SW480 (cell line): ENCODE measurements around the gene RER1.

Source experiments
- DNase-seq: peaks from one replicate; pipeline ENCODE4 v3.0.0-alpha.2; 2016; ENCODE audit warnings: low spot score

The RER1 gene, protein sequence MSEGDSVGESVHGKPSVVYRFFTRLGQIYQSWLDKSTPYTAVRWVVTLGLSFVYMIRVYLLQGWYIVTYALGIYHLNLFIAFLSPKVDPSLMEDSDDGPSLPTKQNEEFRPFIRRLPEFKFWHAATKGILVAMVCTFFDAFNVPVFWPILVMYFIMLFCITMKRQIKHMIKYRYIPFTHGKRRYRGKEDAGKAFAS

DNA sequence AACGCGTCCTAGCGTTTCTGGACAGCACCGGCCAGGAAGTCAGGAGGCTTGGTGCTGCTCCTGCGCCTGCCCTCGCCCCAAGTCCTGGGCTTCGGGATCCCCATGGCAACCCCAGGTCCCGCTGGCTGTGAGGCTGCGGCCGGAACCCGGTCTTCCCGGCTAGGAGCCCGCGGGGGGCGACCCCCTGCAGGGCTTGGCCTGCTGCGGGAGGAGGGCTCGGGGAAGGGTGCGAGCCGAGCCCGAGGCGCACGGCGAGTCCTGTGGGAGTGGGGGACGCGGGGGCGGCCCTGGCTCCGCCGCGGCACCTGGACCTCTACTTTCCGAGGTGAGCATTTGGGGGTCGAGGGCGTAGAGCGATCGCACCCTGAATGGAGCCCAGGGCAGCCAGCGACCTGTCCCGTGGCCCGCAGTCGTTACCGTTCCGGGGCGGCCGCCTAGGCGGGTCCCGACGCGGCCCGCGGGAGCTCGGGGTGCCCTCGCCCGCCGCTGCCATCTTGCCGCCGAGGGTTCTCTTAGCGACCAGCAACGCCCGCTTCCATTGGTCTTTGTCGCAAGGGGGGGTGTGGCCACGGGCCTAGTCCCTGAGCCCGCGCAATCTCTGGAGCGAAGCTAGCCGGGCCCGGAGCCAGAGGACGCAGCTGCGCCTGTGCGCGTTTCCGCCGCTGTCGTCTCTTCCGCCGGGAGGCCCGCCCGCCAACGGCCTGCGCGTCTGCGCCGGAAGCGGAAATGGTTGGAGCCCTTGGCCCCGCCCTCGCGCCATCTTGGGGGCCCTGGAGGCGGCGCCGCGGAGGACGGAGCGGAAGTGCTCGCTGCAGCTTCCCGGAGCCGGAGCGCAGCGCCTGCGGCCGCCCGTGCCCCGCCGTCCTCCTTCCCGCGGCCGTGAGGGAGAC, at the start of gene RER1, which contains the start of gene MORN1:
TSS of gene RER1 (plus strand) at position 801 of the 890 bp plus-strand sequence. CDS start 3,950 bp downstream, outside the sequence.
TSS of gene MORN1 (minus strand) at position 514 of the 890 bp plus-strand sequence. CDS start at position 493, 21 bp downstream.
- DNase-seq, result peak; percentile 98

DNA sequence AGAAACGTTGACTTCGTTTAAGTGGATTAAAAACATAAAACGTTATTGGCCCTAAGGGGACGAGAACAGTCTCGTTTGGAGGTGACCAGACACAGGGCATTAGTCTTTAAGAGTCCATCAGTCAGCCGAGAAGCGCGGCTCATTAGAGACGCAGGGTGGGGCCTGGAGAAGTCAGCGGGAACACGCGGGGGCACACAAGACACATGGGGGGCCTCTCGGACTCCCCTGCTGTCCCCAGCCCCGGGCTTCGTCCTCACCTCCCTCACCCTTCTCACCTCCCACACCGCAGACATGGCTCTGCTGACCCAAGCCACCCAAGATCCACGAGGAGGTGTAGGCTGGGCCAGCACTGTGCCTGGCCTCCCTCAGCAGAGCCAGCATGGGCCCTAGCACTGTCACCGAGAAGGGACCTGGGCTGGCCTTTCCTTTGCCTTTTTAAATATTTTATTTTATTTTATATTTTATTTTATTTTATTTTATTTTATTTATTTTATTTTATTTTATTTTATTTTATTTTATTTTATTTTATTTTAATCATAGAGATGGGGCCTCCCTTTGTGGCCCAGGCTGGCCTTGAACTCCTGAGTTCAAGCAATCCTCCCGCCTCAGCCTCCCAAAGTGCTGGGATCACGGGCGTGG, 49.1 kb upstream of the RER1 start:
- DNase-seq, result no peak

DNA sequence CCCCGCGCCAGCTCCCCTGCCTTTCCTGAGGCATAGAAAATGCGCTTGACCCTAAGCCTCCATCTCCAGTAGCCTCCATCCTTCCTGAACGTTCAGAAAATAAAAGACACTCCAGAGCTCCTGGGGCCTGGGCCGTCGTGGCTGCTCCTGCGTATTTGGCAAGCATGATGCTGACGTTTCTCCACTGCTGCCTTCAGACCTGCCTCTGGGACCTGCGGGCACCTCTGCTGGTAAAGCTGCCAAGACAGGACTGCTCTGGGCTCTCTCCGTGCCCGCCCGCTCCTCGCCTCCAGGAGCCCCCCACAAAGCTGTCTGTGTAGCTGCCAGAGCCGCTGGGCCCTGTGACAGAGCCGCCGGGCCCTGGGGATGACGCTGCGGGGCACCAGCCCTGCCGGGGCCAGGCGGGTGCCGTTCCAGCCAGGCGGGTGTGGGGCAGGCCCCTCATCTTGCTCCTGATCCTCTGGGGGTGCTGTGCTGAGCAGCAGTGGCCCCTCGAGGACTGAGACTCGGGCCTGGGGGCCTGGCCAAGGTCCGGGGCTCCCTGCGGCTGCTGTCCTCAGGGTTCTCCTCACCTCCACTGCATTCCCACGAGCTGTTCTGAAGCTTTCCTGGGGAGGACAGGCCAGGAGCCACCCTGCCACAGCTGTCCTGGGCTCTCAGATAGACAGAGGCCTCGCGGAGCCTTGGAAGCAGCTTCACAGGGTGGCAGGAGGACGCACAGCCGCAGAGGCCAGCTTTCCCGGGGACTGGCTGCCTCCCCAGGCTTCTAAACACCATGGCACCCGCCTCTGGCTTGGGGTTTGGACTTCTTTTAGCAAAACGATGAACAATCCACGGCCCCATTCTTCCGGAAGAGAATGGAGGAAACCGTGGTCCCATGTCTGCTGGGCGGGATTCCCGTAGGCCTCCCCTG, 48.4 kb upstream of the RER1 start:
- DNase-seq, result no peak

DNA sequence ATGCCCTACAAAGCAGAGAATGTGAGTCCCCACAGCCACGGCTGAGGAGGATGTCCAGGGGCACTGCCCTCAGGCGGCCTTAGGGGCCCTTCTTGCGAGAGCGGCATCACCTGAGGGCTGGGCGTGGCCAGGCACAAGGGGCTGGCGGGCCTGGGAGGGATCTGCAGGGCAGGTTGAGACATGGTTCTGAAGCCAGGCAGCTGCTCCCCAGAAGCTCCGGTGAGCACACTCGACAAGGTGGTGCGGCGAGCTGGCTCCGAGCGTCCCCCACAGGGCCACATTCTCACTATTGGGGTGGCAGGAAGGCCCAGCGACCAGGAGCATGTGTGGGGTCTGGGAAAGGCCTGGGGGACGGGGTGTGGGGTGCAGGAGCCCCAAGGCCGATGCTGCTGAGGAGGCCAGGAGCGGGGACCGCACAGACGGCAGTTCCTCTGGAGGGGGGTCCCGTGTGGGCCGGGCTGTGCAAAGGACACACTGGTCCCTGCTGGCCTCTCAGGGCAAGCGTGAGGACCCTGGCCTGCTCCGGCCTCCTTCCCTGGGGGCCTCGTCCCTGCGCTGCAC, 47.4 kb upstream of the RER1 start:
- no peak for DNase-seq

DNA sequence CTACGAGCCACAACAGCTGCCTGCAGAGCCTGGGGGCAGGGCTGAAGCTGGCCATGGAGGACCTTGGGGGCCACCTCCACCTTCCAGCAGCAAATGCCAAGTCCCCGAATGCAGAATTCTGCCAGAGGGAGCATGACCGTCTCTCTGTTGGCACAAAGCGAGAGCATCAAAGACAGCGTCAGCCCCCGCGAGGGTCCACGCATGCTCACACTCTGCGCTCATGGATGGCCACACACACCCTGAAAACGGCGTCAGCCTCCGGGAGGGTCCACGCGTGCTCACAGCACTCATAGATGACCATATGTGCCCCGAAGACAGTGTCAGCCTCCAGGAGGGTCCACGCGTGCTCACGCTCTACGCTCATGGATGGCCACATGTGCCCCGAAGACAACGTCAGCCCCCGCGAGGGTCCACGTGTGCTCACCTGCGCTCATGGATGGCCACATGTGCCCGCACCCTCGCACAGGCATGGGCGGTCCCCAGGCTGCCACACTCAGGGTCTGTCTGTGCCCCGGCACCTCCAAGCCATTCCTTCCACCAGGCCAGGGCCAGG, 46.8 kb upstream of the RER1 start:
- DNase-seq, result no peak

DNA sequence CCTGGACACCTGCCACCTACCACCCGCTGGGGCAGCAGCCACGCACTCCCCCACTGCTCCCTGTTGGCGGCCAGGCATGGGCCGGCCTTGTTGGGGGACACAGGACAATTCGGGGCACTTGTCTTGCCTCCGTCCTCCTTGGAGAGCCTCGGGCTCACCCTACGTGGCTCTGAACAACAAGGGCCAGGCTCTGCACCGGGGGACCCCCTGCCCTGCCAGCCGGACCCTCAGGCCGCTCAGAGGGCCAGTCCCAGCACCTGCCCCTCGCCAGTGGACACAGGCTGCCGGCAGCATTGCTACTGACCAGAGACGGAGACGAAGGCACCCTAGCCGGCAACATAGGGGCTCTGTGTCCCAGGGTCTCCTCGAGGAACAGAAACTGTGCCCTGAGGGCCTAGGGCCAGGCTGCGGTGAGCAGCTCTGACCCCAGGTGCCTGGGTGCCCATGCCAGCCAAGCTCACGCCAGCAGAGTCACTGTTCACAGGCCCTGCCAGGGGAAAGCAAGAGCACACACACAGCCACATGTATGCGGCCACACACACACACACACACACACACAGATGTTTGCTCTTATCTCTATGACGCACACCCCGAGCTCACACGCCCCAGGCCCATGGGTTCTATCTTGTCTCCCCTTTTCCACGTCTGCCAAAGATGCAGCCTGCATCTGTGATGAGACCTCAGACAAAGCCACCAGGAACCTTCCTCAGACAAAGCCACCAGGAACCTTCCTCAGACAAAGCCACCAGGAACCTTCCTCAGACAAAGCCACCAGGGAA, 46.2 kb upstream of the RER1 start:
- DNase-seq, result no peak

DNA sequence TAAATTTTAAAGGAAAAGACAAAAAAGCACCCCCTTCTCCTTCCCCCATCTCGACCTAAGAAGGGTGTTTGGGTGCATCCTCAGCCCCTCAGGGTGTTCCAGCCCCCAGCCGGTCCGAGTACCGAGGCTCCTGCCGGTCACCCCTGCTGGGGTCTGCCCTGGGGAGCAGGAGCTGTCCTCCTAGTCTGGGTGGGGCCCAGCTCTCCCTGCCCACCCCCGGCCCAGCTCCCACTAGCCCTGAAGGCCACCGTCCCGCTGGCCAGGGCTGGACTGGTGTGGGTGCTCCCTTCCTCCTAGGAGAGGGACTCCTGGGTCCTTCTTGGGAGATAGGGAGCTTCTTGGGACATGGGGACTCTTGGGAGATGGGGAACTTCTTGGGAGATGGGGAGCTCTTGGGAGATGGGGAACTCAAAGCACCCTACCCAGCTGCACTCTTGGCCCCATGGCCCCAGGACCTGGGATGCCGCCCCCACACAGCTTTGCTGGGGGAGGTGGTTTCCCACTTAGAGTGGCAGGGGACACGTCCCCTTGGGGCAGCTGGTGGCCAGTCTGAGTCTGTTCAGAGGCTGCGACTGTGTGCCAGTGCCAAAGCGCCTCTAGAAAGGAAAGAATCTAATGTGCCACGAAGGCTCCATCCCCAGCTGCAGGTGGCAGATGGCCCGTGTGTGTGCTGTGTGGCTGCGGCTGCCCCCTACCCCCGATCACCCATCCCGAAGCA, 44.8 kb upstream of the RER1 start:
- DNase-seq, result no peak

DNA sequence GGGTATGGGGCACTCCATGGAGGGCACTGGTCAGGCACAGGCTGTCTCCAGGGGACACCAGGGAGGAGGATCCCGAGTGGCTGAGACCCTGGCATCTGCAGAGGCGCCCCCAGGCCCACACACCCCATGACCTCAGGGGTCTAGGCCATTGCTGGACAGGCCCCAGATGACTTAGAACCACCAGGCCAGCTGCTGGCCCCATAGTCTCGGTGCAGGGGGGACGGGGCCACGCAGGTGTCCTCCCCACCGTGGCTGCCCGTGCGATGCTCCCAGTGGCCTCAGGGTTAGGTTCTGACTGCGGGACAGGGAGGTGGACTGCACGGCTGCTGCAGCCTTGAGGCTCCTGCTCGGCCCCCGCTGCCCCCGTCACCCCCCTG, 44.2 kb upstream of the RER1 start:
- no peak for DNase-seq

DNA sequence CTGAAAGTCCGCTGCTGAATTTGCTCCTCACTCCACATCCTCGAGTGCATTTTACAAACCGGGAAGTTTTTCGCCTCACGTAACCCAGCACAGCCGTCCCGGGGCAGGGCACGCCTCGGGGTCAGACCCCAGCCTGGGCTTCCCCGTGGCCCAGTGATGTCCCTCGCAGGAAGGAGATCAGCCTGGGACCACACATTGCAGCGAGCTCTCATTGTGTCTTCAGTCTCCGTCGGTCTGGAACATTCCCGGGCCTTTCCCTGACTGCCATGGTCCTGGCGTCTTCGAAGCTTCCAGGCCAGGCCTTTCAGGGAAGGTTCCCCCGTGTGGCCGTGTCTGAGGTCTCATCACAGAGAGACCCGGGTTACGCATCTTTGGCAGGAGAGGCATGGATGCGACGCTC, 43.7 kb upstream of the RER1 start:
- DNase-seq, result no peak

DNA sequence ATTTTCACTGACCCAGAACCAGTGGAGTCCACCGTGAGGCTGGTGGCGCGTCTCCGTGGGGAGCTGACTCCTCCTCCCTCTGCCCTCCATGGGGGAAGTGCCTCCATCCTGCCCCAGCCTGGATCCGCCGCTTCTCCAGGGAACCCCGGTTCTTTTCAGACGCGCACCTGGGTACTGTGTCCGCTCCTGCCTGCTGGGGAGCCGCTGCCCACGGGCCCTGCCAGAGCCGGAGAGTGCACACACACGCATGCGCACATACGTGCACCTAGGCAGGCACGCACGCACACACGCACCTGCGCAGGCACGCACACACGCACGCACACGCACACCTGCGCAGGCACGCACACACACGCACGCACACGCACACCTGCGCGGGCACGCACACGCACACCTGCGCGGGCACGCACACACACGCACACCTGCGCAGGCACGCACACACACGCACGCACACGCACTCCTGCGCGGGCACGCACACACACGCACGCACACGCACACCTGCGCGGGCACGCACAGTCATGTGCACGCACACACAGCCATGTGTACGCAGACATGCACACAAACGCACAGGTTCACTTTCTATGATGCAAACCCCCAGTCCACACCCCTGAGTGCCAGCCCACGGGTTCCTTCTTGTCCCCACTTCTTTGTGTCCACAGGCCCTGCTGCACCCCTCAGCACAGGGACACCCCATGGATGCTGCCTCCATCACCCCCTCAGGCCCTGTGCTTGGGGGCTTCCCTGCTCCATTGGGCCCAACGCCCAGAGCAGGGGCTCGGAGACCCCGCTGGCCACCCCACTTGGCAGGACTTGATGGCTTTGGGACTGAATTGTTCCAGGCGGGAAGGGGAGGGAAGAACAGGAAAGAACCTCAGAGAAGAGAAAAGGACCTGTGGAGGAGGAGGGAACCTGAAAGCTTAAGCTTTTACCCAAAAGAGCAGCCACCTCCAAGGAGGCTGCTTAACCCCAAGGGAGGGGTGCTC, 43.0 kb upstream of the RER1 start:
- DNase-seq, result no peak

DNA sequence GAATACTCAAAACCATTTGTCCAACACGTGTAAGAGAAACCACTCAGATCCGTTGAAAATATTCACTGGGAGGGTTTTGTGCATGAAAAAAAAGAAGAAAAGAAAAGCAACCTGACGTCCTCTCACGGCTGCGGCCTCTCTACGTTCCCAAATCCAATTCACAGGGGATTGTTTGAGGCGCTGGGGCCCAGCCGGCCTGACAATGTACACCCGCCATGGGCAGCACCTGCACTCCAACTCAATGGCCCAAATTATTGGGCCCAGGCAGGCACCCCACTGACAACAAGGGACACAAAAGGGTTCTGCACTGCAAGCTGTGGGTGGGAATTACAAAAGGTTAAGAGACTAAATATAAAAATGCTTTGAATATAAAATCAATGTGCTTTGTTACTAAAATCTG, 41.8 kb upstream of the RER1 start:
- DNase-seq, result no peak

DNA sequence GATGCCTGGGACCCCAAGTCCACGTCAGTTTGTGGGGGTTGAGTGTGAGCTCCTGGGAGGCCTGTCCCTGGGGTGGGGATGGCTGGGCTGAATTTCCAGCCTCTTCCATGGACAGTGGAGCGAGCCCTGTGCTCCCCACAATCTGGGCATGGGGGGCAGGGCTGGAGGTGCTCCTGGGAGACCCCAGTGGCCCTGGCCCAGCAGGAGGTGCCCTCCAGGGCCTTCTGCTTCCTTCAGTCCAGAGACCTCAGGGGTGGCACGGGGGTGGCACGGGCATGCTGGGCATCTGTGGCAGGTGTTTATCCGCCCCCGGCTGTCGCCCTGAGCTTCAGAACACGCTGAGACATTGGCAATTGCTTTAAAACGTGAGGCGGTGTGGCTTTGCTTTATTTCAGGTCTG, 41.1 kb upstream of the RER1 start:
- DNase-seq, result no peak

DNA sequence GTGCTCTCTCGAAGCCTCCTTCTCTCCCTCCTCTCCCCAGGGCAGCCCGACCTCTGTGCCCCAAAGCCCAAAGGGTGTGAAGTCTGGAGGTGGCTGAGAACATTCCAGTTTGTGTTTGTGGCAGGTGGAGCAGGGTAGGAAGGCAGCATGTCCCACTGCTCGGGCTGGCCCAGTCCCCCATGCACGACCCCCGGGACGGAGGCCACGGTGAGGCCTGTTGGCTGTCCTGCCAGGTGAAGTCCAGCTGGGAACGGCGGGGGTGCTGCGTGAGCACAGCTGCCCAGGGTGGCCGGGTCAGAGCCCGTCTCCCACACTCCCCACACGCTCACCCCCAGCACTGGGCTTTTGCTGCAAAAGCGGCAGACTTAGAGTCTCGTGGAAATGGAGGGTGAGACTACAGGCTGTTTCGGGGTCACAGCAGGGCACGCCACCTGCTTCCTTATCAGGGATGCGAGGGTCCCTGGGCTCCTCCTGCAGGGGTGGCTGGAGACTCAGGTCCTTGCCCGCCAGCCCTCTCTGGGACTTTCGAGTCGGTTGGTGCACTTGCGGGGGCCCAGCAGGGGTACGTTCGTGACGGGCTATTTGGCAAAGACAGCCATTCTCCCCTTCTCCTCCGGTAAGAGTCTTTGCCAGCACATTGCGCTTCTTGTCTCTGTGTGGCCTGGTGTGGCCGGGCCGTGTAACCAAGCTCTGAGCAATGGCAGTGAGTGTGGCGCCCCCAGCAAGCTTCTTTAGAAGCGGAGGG, 40.6 kb upstream of the RER1 start:
- DNase-seq, result no peak

DNA sequence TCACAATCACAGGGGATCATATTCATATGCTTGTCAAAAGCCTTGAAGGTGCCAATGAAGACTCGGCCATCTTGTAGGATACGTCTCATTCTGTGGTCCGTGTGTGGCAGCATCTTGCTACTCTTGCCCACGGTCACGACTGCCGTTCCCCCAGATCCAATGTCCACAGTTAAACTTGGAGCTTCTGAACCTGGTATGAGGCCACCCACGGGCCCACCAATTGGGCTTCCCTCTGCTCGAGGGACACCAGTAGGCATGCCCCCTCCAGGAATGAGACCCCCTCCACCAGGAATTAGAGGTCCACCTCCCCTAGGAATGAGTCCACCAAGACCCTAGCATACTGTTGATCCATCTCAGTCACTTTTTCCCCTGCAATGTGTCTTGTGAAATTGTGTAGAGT, 39.9 kb upstream of the RER1 start:
- DNase-seq, result no peak

DNA sequence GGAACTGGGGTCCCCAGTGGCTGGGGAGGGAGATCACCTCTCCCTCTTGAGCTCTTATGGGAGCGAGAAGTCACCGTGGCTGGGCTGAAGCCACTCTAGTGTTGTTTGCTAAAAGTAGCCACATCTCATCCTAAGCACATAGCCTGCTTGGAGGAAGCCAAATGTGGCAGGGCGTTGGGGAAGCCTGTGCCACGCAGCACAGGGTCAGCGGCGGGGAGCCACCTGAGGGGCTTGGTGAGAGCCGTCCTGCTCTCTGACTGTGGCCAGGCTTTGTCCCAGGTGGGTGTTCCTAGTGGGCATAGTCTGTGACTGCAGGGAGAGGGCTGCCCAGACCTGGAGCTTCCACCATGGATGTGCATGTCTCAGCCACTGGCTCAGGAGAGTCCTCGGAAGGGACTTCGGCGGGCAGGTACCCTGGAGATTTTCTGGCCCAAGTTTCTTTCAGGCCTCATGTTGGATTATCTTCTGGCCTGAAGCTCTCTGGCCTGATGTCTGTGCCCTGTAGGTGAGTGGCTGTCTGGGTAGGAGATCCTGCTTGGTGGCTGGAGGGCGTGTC, 39.2 kb upstream of the RER1 start:
- no peak for DNase-seq

DNA sequence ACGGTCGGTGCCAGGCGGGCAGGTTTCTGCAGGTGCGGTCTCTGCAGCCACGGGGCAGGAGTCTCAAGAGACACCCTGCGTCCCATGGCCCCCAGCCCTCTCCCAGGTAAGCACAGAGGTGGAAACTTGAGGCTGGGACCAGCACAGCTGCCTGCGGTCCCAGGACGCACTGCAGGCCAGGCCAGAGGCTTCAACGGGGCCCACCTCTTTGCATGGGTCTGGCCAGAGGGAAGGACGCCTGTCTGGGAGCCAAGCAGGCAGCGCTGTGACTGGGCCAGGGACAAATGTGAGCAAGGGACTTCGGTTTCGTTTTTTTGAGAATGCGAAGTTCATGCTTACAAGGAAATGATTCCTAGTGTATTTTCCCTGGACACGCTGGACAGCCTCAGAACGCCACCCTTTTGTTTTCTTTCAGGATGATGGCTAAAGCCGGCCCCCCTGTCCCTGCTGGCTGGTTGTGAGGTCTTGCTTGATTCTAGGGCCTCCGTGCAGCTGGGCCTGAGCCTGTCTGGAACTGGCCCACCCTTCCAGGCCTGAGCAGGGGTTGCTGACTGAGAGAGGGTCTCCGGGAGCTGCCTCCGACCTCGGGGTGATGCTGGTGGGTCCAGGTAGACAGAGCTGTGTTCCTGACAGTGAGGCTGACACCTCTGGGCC, 38.6 kb upstream of the RER1 start:
- no peak for DNase-seq
